Measurements from ENCODE around the gene DOCK3. TPM values are rescaled to one million over a fixed set of nuclear protein-coding genes. Genes with fewer than 3 reads are reported as not detected.
"Not testable (repeated sequence)": the region's sequence is repeated elsewhere in the genome, so short reads cannot be mapped to it uniquely, and the experiment has no call there.

DOCK3 gene
- total RNA-seq, 1 donor from 2014 or later, result 0.52 TPM

- peak overlapping the region; percentile 13 for H3K4me3 ChIP-seq (ENCODE audit: low read depth, low read length)
- TF ChIP-seq CTCF (conservative IDR thresholded peaks at IDR 0.05; ENCODE audit: low read depth, low read length), result no peak
- no peak for DNase-seq (ENCODE audit: low read depth)
These were observed 275.9 kb downstream of the DOCK3 start for GRCh38 chr3:50950591-50950990.

- no peak overlapping the region for H3K4me3 ChIP-seq (ENCODE audit: low read depth, low read length)
- TF ChIP-seq CTCF (conservative IDR thresholded peaks at IDR 0.05; ENCODE audit: low read depth, low read length), result no peak
- DNase-seq (ENCODE audit: low read depth), result no peak
These were observed 279.2 kb downstream of the DOCK3 start for GRCh38 chr3:50953825-50954414.

- no peak overlapping the region for H3K4me3 ChIP-seq (ENCODE audit: low read depth, low read length)
- DNase-seq (ENCODE audit: low read depth), result no peak
- no peak for TF ChIP-seq CTCF (conservative IDR thresholded peaks at IDR 0.05; ENCODE audit: low read depth, low read length)
These were observed 286.7 kb downstream of the DOCK3 start for GRCh38 chr3:50961386-50961785.

GRCh38 chr3:50971487-50971924 lies 296.8 kb downstream of the DOCK3 start:
- TF ChIP-seq CTCF (conservative IDR thresholded peaks at IDR 0.05; ENCODE audit: low read depth, low read length), result peak; percentile 95
- no peak overlapping the region for H3K4me3 ChIP-seq (ENCODE audit: low read depth, low read length)
- DNase-seq (ENCODE audit: low read depth), result no peak

GRCh38 chr3:50972029-50972428 lies 297.3 kb downstream of the DOCK3 start:
- H3K4me3 ChIP-seq (ENCODE audit: low read depth, low read length), result no peak overlapping the region
- TF ChIP-seq CTCF (conservative IDR thresholded peaks at IDR 0.05; ENCODE audit: low read depth, low read length), result no peak

GRCh38 chr3:50978586-50978985 lies 303.9 kb downstream of the DOCK3 start:
- H3K4me3 ChIP-seq (ENCODE audit: low read depth, low read length); DNase-seq (ENCODE audit: low read depth): not testable (repeated sequence)

More at GRCh38 chr3:50972029-50972428, 297.3 kb downstream of the DOCK3 start:
- DNase-seq (ENCODE audit: low read depth), result no peak

- no peak overlapping the region for H3K4me3 ChIP-seq (ENCODE audit: low read depth, low read length)
- no peak for TF ChIP-seq CTCF (conservative IDR thresholded peaks at IDR 0.05; ENCODE audit: low read depth, low read length)
These were observed 304.4 kb downstream of the DOCK3 start for GRCh38 chr3:50978991-50979667.

More at GRCh38 chr3:50978991-50979667, 304.4 kb downstream of the DOCK3 start:
- DNase-seq (ENCODE audit: low read depth), result no peak

All from epithelial cell of proximal tubule (primary cell).